Right lobe of liver (tissue), 4 donors: Measurements from ENCODE around the gene HBEGF.

Experiments used
- CTCF ChIP-seq, 4 donors: fragments of 200-600 bp in 3 of 4; fragments of 450-650 bp in 1 of 4; IDR thresholded peaks; one replicate each; pipeline versions ENCODE4 v1.5.1 to v1.8.0; 2016 to 2022; ENCODE audit warnings: antibody characterized with exemption in 4 of 4, mild to moderate bottlenecking in 2 of 4
- POLR2A ChIP-seq: fragments of 450-650 bp; IDR thresholded peaks from one replicate; pipeline ENCODE4 v1.6.1; 2017; ENCODE audit warnings: antibody characterized with exemption, mild to moderate bottlenecking
- donor health status: DM: no; HTN: no; CAD: no.
- donor health status: DM: no; HTN: no; CAD: no.
- donor health status: DM: no; HTN: yes; CAD: no.

DNA sequence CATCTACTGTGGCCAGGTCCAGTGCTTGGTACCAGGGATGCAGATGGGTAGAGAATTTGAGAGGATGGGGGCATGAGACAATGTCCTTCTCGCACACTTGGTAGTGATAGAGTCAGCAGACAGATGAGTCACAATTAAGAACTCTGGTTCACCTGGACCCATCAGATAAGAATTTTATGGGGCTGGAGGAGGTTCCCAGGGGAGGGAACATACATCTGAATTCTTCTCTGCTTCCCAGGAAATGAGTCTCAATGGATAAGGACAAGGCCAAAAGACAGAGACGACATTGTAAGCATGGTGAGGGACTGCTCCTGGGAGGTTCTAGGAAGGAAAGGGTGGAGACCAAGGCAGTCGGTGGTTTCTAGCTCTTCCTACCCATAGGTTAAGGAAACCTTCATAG is 18.9 kb upstream of the HBEGF start:
- no peak for TF ChIP-seq CTCF (IDR thresholded peaks at IDR 0.05)
- no peak for TF ChIP-seq POLR2A
